Measurements from ENCODE around the gene CENATAC.

DNA sequence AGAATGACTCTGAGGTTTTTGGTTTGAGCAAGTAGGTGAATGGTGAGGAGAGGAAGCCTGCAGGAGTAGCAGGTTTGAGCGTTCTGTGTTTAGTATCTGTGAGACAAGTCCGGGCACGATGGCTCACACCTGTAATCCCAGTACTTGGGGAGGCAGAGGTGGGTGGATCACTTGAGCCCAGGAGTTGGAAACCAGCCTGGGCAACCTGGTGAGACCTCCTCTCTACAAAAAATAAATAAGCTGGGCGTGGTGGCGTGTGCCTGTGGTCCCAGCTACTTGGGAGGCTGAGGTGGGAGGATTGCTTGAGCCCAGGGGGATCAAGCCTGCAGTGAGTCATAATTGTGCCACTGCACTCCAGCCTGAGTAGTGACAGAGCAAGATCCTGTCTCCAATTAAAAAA, 9.7 kb upstream of the CENATAC start:
- TF ChIP-seq, protein P1, sequence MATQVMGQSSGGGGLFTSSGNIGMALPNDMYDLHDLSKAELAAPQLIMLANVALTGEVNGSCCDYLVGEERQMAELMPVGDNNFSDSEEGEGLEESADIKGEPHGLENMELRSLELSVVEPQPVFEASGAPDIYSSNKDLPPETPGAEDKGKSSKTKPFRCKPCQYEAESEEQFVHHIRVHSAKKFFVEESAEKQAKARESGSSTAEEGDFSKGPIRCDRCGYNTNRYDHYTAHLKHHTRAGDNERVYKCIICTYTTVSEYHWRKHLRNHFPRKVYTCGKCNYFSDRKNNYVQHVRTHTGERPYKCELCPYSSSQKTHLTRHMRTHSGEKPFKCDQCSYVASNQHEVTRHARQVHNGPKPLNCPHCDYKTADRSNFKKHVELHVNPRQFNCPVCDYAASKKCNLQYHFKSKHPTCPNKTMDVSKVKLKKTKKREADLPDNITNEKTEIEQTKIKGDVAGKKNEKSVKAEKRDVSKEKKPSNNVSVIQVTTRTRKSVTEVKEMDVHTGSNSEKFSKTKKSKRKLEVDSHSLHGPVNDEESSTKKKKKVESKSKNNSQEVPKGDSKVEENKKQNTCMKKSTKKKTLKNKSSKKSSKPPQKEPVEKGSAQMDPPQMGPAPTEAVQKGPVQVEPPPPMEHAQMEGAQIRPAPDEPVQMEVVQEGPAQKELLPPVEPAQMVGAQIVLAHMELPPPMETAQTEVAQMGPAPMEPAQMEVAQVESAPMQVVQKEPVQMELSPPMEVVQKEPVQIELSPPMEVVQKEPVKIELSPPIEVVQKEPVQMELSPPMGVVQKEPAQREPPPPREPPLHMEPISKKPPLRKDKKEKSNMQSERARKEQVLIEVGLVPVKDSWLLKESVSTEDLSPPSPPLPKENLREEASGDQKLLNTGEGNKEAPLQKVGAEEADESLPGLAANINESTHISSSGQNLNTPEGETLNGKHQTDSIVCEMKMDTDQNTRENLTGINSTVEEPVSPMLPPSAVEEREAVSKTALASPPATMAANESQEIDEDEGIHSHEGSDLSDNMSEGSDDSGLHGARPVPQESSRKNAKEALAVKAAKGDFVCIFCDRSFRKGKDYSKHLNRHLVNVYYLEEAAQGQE (IDR thresholded peaks at IDR 0.05; ENCODE audit: insufficient read depth in 1 of 2, low read depth in 2 of 2, low read length in 2 of 2) = no peak
- TF ChIP-seq POLR2AphosphoS5 (IDR thresholded peaks at IDR 0.05; ENCODE audit: low read depth, low read length) (no peak), SIN3A (IDR thresholded peaks at IDR 0.05; ENCODE audit: borderline replicate concordance, insufficient read depth, low read length) (no peak)

All from PFSK-1 (cell line).